K562 (cell line): ENCODE measurements around the gene EML3. TPM values are rescaled to one million over a fixed set of nuclear protein-coding genes. Genes with fewer than 3 reads are reported as not detected.

Experiments
- ASH1L ChIP-seq: fragments of 450-650 bp; IDR thresholded peaks from 2 replicates; pipeline ENCODE4 v1.6.1; 2018; ENCODE audit warnings: borderline replicate concordance, mild to moderate bottlenecking, low read depth; ENCODE audit not compliant: partially characterized antibody
- HIVEP1 ChIP-seq: fragments of 250-450 bp; sonication (Bioruptor Pico); IDR thresholded peaks from 2 replicates; pipeline ENCODE4 v1.4.0; 2020; ENCODE audit warnings: mild to moderate bottlenecking
- HLTF ChIP-seq: fragments of 450-650 bp; IDR thresholded peaks from 2 replicates; pipeline ENCODE4 v1.6.1; 2016
- NELFE ChIP-seq: IDR thresholded peaks from 2 replicates; pipeline ENCODE4 v1.6.1; 2011; ENCODE audit warnings: mild to moderate bottlenecking; ENCODE audit not compliant: insufficient read depth, insufficient read length
- POLR3G ChIP-seq: IDR thresholded peaks from 2 replicates; pipeline ENCODE4 v1.6.1; 2011; ENCODE audit not compliant: insufficient read length, insufficient replicate concordance; ENCODE audit errors: extremely low read depth
- PURB ChIP-seq: sonication (generic); formaldehyde crosslinking; IDR thresholded peaks from 2 replicates; pipeline ENCODE4 v1.9.0; 2021; ENCODE audit warnings: low read depth, mild to moderate bottlenecking, missing genetic modification reagents
- RAD21 ChIP-seq, 2 experiments: fragments of 250-450 bp in 1 of 2; fragments of 450-650 bp in 1 of 2; sonication (Bioruptor Pico) in 1 of 2; formaldehyde crosslinking in 1 of 2; IDR thresholded peaks in 1 of 2; conservative IDR thresholded peaks in 1 of 2; 2 replicates each; pipeline versions ENCODE4 v1.4.0 to v1.8.0; 2020 to 2022; ENCODE audit warnings: mild to moderate bottlenecking in 2 of 2, moderate library complexity in 1 of 2
- SAFB ChIP-seq: fragments of 200-400 bp; formaldehyde crosslinking; IDR thresholded peaks from 2 replicates; pipeline ENCODE4 v1.6.1; 2017; ENCODE audit warnings: low read depth, low read length, borderline replicate concordance
- SP2 ChIP-seq: IDR thresholded peaks from 2 replicates; pipeline ENCODE4 v1.6.1; 2011; ENCODE audit warnings: mild to moderate bottlenecking, low read depth, low read length, moderate library complexity; ENCODE audit not compliant: poor library complexity, severe bottlenecking; ENCODE audit errors: extremely low read depth
- YY1 ChIP-seq, 3 experiments: IDR thresholded peaks; 2 replicates each; pipeline ENCODE4 v1.6.1; 2011; ENCODE audit warnings: low read length in 2 of 3, mild to moderate bottlenecking in 2 of 3, moderate library complexity in 2 of 3, borderline replicate concordance in 1 of 3, control low read depth in 1 of 3, low read depth in 1 of 3; ENCODE audit not compliant: insufficient read depth in 3 of 3, insufficient replicate concordance in 2 of 3, control insufficient read depth in 1 of 3, insufficient read length in 1 of 3; ENCODE audit errors: extremely low read depth in 1 of 3
- ZBTB8A ChIP-seq: fragments of 450-650 bp; IDR thresholded peaks from 2 replicates; pipeline ENCODE4 v1.6.1; 2018; ENCODE audit warnings: mild to moderate bottlenecking, moderate library complexity; ENCODE audit not compliant: partially characterized antibody
- ZNF174 ChIP-seq: fragments of 250-450 bp; sonication (Bioruptor Pico); IDR thresholded peaks from 2 replicates; pipeline ENCODE4 v1.4.0; 2020; ENCODE audit warnings: mild to moderate bottlenecking
- polyA plus RNA-seq, 8 experiments: library from polyadenylated mRNA; depleted of rRNA in 4 of 8; stranded (reverse) in 5 of 8; unstranded in 3 of 8; fragments of >200 nt; fragmentation: Nextera tagmentation in 2 of 8; fragmentation: Illumina TruSeq in 1 of 8; extraction: Ambion mirVana in 2 of 8; extraction: Trizol in 1 of 8; gene quantifications; 2 replicates each; pipeline versions ENCODE4 v1.2.1 to v1.2.3, GENCODE V29; 2011 to 2014; ENCODE audit warnings: inconsistent platforms in 1 of 8, missing spikeins in 1 of 8
- total RNA-seq, 7 experiments: library from RNA; depleted of rRNA in 6 of 7; stranded (reverse); fragments of >200 nt in 6 of 7; fragmentation: Illumina TruSeq in 2 of 7; extraction: Trizol in 2 of 7; gene quantifications; 2 replicates each; pipeline versions ENCODE4 v1.2.1 to v1.2.3, GENCODE V29; 2011 to 2021; ENCODE audit warnings: low replicate concordance in 1 of 7
- TF ChIP-seq, protein P1 (sequence below): fragments of 450-650 bp; IDR thresholded peaks from 2 replicates; pipeline ENCODE4 v1.6.1; 2017; ENCODE audit warnings: mild to moderate bottlenecking, moderate library complexity
- TF ChIP-seq, protein P2 (sequence below), 3 experiments: fragments of 200-800 bp in 1 of 3; sonication (Bioruptor generic) in 1 of 3; sonication (generic) in 1 of 3; formaldehyde crosslinking in 1 of 3; IDR thresholded peaks; 2 replicates each; pipeline versions ENCODE4 v1.6.1 to v1.8.0; 2016 to 2022; ENCODE audit warnings: mild to moderate bottlenecking in 2 of 3, missing compliant biosample characterization in 2 of 3, missing genetic modification characterization in 2 of 3, missing genetic modification reagents in 1 of 3
- TF ChIP-seq, protein P3 (sequence below): fragments of 250-450 bp; sonication (Bioruptor Pico); IDR thresholded peaks from 2 replicates; pipeline ENCODE4 v1.5.0; 2020; ENCODE audit warnings: mild to moderate bottlenecking, borderline replicate concordance
- TF ChIP-seq, protein P4 (sequence below): sonication (generic); formaldehyde crosslinking; IDR thresholded peaks from 2 replicates; pipeline ENCODE4 v1.8.0; 2023; ENCODE audit warnings: mild to moderate bottlenecking, missing genetic modification reagents

The EML3 gene
- total and polyA plus RNA-seq, 9 of the 15 experiments (the other 6 are each of a cell fraction or from before 2014, with no cell fraction given): 0.32 to 90.5 (median 26.4) TPM

DNA sequence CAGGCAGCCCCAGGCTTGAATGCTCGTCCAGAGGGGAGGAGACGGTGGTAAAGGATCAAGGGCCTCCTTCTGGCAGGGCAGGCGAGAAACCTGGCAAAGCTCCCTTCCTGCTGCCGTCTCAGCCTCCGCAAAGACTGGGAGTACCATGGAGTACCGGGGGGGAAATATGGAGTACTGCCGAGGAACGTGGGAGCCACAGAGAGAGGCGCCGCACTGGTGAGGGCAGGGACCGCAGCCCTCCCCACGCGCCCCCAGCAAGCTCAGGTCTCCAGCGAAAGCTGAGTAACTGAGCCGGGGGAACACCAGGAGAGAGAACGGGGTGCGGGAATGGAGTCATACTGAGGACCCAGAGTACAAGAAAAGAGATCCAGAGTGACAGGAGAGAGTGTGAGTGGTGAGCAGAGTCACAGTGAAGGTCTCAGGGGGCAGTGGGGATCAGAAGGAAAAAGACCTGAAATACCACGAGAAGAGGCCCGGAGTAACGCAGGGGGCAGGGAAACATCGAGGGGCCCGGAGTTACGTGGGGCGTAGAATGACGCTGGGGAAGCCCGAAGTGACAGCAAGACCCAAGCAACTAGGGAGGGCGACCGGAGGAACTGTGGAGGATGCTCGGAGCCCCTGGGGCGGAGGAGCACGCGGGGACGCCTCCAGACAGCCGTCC lies 740 bp downstream of the EML3 start (continued):
- TF ChIP-seq ZBTB8A: no peak
- no peak for TF ChIP-seq SAFB
- TF ChIP-seq NELFE: no peak
- TF ChIP-seq PURB (CRISPR knock-in tag): no peak
- no peak for TF ChIP-seq POLR3G
- TF ChIP-seq HIVEP1: no peak
- TF ChIP-seq SP2: no peak
- peak in 2 of 3 experiments; percentile 32 to 48 for TF ChIP-seq YY1 (IDR thresholded peaks at IDR 0.05; ENCODE audit: borderline replicate concordance in 1 of 3, control insufficient read depth in 1 of 3, extremely low read depth in 1 of 3, insufficient read depth in 3 of 3, insufficient read length in 1 of 3, insufficient replicate concordance in 2 of 3, low read depth in 1 of 3, low read length in 2 of 3)
- TF ChIP-seq, protein P1, sequence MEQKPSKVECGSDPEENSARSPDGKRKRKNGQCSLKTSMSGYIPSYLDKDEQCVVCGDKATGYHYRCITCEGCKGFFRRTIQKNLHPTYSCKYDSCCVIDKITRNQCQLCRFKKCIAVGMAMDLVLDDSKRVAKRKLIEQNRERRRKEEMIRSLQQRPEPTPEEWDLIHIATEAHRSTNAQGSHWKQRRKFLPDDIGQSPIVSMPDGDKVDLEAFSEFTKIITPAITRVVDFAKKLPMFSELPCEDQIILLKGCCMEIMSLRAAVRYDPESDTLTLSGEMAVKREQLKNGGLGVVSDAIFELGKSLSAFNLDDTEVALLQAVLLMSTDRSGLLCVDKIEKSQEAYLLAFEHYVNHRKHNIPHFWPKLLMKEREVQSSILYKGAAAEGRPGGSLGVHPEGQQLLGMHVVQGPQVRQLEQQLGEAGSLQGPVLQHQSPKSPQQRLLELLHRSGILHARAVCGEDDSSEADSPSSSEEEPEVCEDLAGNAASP: no peak
- TF ChIP-seq, protein P2, sequence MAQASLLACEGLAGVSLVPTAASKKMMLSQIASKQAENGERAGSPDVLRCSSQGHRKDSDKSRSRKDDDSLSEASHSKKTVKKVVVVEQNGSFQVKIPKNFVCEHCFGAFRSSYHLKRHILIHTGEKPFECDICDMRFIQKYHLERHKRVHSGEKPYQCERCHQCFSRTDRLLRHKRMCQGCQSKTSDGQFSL (CRISPR knock-in tag; IDR thresholded peaks at IDR 0.05): 0 out of 2 replicates have a peak, but pooled peaks have one; percentile 66
- TF ChIP-seq, protein P2 (tag; IDR thresholded peaks at IDR 0.05): no peak
- no peak for TF ChIP-seq ASH1L
- TF ChIP-seq ZNF174 (CRISPR knock-in tag): no peak
- TF ChIP-seq HLTF: no peak
- peak in 1 of 2 experiments; percentile 13; a peak in 1 of 4 replicates for TF ChIP-seq RAD21 (CRISPR knock-in tag; conservative IDR thresholded peaks at IDR 0.05 in 1 of 2, IDR thresholded peaks at IDR 0.05 in 1 of 2)
- TF ChIP-seq, protein P3, sequence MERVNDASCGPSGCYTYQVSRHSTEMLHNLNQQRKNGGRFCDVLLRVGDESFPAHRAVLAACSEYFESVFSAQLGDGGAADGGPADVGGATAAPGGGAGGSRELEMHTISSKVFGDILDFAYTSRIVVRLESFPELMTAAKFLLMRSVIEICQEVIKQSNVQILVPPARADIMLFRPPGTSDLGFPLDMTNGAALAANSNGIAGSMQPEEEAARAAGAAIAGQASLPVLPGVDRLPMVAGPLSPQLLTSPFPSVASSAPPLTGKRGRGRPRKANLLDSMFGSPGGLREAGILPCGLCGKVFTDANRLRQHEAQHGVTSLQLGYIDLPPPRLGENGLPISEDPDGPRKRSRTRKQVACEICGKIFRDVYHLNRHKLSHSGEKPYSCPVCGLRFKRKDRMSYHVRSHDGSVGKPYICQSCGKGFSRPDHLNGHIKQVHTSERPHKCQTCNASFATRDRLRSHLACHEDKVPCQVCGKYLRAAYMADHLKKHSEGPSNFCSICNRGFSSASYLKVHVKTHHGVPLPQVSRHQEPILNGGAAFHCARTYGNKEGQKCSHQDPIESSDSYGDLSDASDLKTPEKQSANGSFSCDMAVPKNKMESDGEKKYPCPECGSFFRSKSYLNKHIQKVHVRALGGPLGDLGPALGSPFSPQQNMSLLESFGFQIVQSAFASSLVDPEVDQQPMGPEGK (CRISPR knock-in tag): no peak
- TF ChIP-seq, protein P4, sequence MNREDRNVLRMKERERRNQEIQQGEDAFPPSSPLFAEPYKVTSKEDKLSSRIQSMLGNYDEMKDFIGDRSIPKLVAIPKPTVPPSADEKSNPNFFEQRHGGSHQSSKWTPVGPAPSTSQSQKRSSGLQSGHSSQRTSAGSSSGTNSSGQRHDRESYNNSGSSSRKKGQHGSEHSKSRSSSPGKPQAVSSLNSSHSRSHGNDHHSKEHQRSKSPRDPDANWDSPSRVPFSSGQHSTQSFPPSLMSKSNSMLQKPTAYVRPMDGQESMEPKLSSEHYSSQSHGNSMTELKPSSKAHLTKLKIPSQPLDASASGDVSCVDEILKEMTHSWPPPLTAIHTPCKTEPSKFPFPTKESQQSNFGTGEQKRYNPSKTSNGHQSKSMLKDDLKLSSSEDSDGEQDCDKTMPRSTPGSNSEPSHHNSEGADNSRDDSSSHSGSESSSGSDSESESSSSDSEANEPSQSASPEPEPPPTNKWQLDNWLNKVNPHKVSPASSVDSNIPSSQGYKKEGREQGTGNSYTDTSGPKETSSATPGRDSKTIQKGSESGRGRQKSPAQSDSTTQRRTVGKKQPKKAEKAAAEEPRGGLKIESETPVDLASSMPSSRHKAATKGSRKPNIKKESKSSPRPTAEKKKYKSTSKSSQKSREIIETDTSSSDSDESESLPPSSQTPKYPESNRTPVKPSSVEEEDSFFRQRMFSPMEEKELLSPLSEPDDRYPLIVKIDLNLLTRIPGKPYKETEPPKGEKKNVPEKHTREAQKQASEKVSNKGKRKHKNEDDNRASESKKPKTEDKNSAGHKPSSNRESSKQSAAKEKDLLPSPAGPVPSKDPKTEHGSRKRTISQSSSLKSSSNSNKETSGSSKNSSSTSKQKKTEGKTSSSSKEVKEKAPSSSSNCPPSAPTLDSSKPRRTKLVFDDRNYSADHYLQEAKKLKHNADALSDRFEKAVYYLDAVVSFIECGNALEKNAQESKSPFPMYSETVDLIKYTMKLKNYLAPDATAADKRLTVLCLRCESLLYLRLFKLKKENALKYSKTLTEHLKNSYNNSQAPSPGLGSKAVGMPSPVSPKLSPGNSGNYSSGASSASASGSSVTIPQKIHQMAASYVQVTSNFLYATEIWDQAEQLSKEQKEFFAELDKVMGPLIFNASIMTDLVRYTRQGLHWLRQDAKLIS (CRISPR knock-in tag): 0 out of 2 replicates have a peak, but pooled peaks have one; percentile 10
